ENCODE measurements around the gene XBP1. TPM values are rescaled to one million over a fixed set of nuclear protein-coding genes. Genes with fewer than 3 reads are reported as not detected.
"Not testable (repeated sequence)": the region's sequence is repeated elsewhere in the genome, so short reads cannot be mapped to it uniquely, and the experiment has no call there.

The XBP1 gene
- total RNA-seq, 4 donors from 2014 or later: 65.6 to 113 (median 111) TPM

DNA sequence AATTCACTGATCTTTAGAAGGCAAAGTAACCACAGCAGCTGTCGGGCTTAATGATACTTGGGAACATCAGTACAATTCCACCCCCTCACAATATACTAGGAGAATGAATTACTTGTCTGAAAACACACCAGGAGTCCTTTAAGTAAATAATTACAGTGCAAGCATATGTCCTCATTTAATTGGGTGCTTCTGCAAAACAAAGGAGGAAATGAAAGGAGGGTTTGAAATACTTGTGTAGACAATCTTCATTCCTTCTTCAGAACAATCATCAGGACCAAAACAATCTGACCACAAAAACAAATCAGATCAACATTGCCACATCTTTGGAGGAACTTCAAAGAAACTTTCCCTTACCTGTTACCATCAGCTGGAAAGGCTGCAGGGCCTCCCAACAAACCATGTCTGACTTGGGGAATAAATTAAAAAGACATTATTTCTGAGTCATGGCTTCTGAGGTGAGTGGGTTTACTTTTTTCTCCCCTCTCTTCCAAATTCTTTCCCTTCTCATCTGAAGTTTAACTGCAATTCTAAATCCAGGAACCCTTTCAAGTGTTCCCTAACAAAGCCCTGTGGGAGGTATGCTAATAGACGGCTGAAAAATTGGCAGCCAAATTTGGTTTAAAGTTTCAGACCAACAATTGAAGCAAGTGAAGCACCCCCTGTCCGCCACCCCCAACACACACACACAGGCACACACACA lies 40.4 kb downstream of the XBP1 start:
- 42 to 52% methylated on average over 3 of the region's 3 CpGs for WGBS, 2 donors
- H3K27me3 ChIP-seq: no peaks in the 10 kb centered on the region
- TF ChIP-seq EP300 (IDR thresholded peaks at IDR 0.05) (no peak), POLR2A (IDR thresholded peaks at IDR 0.05) (no peak)
- TF ChIP-seq, protein P1, sequence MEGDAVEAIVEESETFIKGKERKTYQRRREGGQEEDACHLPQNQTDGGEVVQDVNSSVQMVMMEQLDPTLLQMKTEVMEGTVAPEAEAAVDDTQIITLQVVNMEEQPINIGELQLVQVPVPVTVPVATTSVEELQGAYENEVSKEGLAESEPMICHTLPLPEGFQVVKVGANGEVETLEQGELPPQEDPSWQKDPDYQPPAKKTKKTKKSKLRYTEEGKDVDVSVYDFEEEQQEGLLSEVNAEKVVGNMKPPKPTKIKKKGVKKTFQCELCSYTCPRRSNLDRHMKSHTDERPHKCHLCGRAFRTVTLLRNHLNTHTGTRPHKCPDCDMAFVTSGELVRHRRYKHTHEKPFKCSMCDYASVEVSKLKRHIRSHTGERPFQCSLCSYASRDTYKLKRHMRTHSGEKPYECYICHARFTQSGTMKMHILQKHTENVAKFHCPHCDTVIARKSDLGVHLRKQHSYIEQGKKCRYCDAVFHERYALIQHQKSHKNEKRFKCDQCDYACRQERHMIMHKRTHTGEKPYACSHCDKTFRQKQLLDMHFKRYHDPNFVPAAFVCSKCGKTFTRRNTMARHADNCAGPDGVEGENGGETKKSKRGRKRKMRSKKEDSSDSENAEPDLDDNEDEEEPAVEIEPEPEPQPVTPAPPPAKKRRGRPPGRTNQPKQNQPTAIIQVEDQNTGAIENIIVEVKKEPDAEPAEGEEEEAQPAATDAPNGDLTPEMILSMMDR (IDR thresholded peaks at IDR 0.05): no peak
- no peak overlapping the region for H3K4me3 ChIP-seq
- H3K36me3 ChIP-seq: peaks cover 0 to 31% (median 0%) of the 10 kb centered on the region in 3 donors
- no peak for DNase-seq (ENCODE audit: low spot score in 2 of 2)
- no peak overlapping the region for H3K27ac ChIP-seq
- no peaks in the 10 kb centered on the region for H3K4me1 ChIP-seq
- H3K9me3 ChIP-seq: no peaks in the 10 kb centered on the region

- H3K27ac ChIP-seq, H3K27me3 ChIP-seq: not testable (repeated sequence)
- 94 to 98% methylated on average over 3 of the region's 3 CpGs for whole genome bisulfite sequencing, 2 donors
These were observed 45.9 kb downstream of the XBP1 start for GRCh38 chr22:28754512-28754911.

DNA sequence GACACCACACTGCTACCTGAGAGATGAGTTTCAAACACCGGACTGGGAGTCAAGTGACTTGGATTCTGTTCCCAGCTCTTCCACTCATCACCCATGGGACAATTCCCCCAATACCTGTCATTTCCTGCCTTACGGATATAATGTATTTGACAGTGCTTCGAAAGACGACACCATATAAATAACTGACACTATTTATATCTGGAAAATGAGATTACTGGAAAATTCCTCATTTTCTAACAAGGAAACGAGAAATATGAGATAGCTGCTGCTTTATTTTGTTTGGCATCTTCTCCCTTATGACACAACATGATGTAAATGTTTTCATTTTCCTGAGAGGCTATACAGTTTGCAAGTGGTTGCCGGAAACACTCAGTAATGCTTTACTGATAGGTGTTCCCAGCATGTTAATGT lies 49.9 kb downstream of the XBP1 start:
- Histone ChIP-seq H3K4me1 (peaks cover 0 to 8% (median 0%) of the 10 kb centered on the region in 4 donors), H3K9me3 (no peaks in the 10 kb centered on the region), H3K4me3 (no peak overlapping the region), H3K36me3 (peaks cover 0 to 87% (median 0%) of the 10 kb centered on the region in 3 donors), H3K27ac (no peak overlapping the region), H3K27me3 (no peaks in the 10 kb centered on the region)
- no peak for DNase-seq (ENCODE audit: low spot score in 2 of 2)
- 57 to 68% methylated on average over 6 of the region's 6 CpGs for WGBS, 2 donors
- TF ChIP-seq, protein P1 (IDR thresholded peaks at IDR 0.05): no peak
- TF ChIP-seq EP300 (IDR thresholded peaks at IDR 0.05): no peak
- no peak for TF ChIP-seq POLR2A (IDR thresholded peaks at IDR 0.05)

More at GRCh38 chr22:28754512-28754911, 45.9 kb downstream of the XBP1 start:
- not testable (repeated sequence) for H3K4me3 ChIP-seq; H3K9me3 ChIP-seq; H3K4me1 ChIP-seq; DNase-seq (ENCODE audit: low spot score in 2 of 2)
- peaks cover 0 to 75% (median 0%) of the 10 kb centered on the region in 3 donors for H3K36me3 ChIP-seq

Small RNA genes within 50 kb of the gene (small RNA-seq; reads per million reads assigned to genes)
- gene Z93930.1: not detected

Other genes starting within 250 kb of the XBP1 start
- 100 to 1,000 TPM in 3 of 4 donors, 10 to 100 TPM in 1; 83.9 to 177 (median 128) TPM for gene TTC28, start 120.7 kb downstream of the XBP1 start, total RNA-seq
- 10 to 100 TPM in 2 of 4 donors, 1 to 10 TPM in 2; 7.4 to 22.0 (median 13.1) TPM for gene CHEK2, start 58.7 kb downstream of the XBP1 start, total RNA-seq
- gene HSCB, start 58.5 kb downstream of the XBP1 start, total RNA-seq: 10 to 100 TPM; 20.0 to 38.7 (median 27.0) TPM
- 10 to 100 TPM; 16.7 to 22.4 (median 20.6) TPM for gene CCDC117, start 27.9 kb downstream of the XBP1 start, total RNA-seq
- 10 to 100 TPM; 18.0 to 37.9 (median 23.5) TPM for gene ZNRF3, start 83.0 kb upstream of the XBP1 start, total RNA-seq

All from tibial nerve (tissue), 4 donors.